Cardiac fibroblast (primary cell): ENCODE results near the gene MBD3L5.

Experiments
- DNase-seq, 2 donors: peaks; one replicate each; pipeline versions ENCODE4 v3.0.0 to v3.0.0-alpha.2; 2010; ENCODE audit warnings: low read depth in 2 of 2
- H3K4me3 ChIP-seq, 2 donors: replicated peaks in 1 of 2; 1 replicate in 1 of 2; 2 replicates in 1 of 2; pipeline ENCODE4 v1.5.1; 2011; ENCODE audit warnings: low read depth in 2 of 2, low read length in 2 of 2, mild to moderate bottlenecking in 2 of 2, moderate library complexity in 1 of 2
- TF ChIP-seq, protein P1 (sequence below): IDR thresholded peaks from one replicate; pipeline ENCODE4 v1.5.1; 2011; ENCODE audit warnings: low read depth, mild to moderate bottlenecking, low read length, inconsistent platforms

The MBD3L5 gene

DNA sequence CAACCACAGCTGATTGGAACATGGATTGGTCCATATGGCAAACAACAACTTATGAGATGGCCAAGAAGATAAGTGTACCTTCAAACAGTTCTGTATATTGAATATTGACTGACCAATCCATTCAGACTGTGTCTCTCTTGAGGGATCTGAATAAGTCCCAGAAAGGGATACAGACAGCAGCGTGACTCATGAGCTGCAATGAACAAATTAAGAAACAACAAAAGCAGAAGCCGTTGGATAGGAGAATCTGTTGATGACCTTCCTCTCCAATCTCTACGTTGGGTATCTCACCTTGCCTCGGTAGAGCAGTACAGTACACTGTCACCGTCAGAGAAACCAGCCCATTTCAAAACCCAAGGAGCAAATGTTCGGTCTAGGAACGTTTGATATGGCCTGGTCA, 30.4 kb upstream of the MBD3L5 start:
- H3K4me3 ChIP-seq: no peak overlapping the region
- TF ChIP-seq, protein P1, sequence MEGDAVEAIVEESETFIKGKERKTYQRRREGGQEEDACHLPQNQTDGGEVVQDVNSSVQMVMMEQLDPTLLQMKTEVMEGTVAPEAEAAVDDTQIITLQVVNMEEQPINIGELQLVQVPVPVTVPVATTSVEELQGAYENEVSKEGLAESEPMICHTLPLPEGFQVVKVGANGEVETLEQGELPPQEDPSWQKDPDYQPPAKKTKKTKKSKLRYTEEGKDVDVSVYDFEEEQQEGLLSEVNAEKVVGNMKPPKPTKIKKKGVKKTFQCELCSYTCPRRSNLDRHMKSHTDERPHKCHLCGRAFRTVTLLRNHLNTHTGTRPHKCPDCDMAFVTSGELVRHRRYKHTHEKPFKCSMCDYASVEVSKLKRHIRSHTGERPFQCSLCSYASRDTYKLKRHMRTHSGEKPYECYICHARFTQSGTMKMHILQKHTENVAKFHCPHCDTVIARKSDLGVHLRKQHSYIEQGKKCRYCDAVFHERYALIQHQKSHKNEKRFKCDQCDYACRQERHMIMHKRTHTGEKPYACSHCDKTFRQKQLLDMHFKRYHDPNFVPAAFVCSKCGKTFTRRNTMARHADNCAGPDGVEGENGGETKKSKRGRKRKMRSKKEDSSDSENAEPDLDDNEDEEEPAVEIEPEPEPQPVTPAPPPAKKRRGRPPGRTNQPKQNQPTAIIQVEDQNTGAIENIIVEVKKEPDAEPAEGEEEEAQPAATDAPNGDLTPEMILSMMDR: no peak
- DNase-seq: no peak

DNA sequence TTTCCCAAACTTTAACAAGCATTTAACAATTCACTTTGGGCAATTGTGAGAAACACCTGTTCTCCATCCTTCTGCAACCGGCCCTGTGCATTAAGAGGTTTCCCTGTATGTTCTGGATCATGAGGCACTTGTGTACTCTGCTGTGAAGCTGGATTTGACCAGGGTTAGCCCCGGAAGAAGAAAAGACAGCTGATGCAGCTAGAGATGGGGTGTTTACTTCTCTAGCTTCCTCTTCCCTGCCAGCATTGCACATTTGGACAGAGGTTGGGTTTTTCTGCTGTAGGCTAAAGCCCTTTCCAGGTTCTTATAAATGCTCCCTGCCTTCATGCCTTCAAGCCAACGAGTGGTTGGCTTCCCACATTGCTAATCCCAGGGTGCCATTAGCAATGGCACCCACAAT, 30.0 kb upstream of the MBD3L5 start:
- TF ChIP-seq, protein P1: no peak
- H3K4me3 ChIP-seq: no peak overlapping the region
- no peak for DNase-seq

GRCh38 chr19:7000816-7001215, 29.6 kb upstream of the MBD3L5 start:
- TF ChIP-seq, protein P1: no peak
- H3K4me3 ChIP-seq: no peak overlapping the region
- DNase-seq: no peak

GRCh38 chr19:7004313-7004931, 26.0 kb upstream of the MBD3L5 start:
- TF ChIP-seq, protein P1: no peak
- no peak for DNase-seq
- H3K4me3 ChIP-seq: no peak overlapping the region

DNA sequence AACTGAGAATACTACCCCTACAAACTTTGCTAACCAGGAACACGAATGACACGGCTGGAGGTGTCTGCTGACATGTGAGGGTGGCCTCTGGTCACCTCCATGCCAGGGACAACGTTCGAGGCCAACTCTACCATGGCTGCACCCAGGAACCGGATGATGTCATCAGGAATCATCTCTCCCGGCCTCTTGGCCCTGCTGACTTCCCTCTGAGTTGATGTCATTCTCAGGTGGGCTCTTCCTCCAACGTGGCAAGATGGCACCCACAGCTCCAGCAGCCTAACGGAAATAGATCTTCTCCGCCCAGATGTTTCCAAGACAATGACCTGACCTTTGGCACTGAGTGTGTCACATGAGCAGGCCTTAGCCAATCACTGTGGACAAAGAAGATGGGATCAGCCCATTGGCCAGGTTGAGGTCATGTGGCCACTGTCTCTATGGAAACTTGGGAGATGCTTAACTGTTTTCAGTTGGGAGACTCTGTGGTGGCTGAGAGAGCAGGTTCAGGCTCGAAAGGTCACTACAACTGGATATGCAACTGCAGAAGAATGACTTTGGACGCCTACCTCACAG, 24.2 kb upstream of the MBD3L5 start:
- no peak for DNase-seq
- TF ChIP-seq, protein P1: no peak
- no peak overlapping the region for H3K4me3 ChIP-seq

GRCh38 chr19:7007859-7008258, 22.5 kb upstream of the MBD3L5 start:
- H3K4me3 ChIP-seq: no peak overlapping the region
- TF ChIP-seq, protein P1: no peak
- DNase-seq: no peak
